GM12874 (cell line): ENCODE results near the gene TCEANC.

ENCODE experiments used
- CTCF ChIP-seq: IDR thresholded peaks from 2 replicates; pipeline ENCODE4 v1.5.1; 2011; ENCODE audit warnings: low read depth, mild to moderate bottlenecking, control low read depth, low read length, moderate library complexity; ENCODE audit not compliant: insufficient read depth

The TCEANC gene

GRCh38 chrX:13662355-13662791 lies 9.4 kb downstream of the TCEANC start:
- no peak for TF ChIP-seq CTCF

GRCh38 chrX:13664020-13664419 lies 11.1 kb downstream of the TCEANC start:
- no peak for TF ChIP-seq CTCF

GRCh38 chrX:13666836-13667235 lies 13.9 kb downstream of the TCEANC start:
- no peak for TF ChIP-seq CTCF

GRCh38 chrX:13667919-13668318 lies 15.0 kb downstream of the TCEANC start:
- TF ChIP-seq CTCF, result no peak

GRCh38 chrX:13669246-13669737 lies 16.4 kb downstream of the TCEANC start:
- no peak for TF ChIP-seq CTCF

GRCh38 chrX:13670197-13670596 lies 17.3 kb downstream of the TCEANC start:
- TF ChIP-seq CTCF, result no peak

GRCh38 chrX:13673016-13673415 lies 20.1 kb downstream of the TCEANC start:
- TF ChIP-seq CTCF, result no peak
